Measurements from ENCODE around the gene LDHD. TPM values are rescaled to one million over a fixed set of nuclear protein-coding genes. Genes with fewer than 3 reads are reported as not detected.
A peak's percentile ranks its signal among the peaks of the same experiment; 100 is the strongest.

The LDHD gene
- total and polyA plus RNA-seq, 5 donors from 2014 or later, result 0.10 to 0.32 (median 0.15) TPM; not detected in 2

GRCh38 chr16:75122609-75123008 lies 6.0 kb upstream of the LDHD start:
- no peaks in the 10 kb centered on the region for H3K4me1 Mint-ChIP-seq
- H3K27ac Mint-ChIP-seq, result no peak overlapping the region
- ATAC-seq (ENCODE audit: low read depth in 2 of 2) (no peak), DNase-seq (no peak)
- H3K4me1 ChIP-seq (ENCODE audit: control insufficient read depth, insufficient read depth, low read length, poor library complexity, severe bottlenecking), result no peaks in the 10 kb centered on the region
- no peak overlapping the region for H3K4me3 ChIP-seq (ENCODE audit: low read depth, low read length)
- H3K36me3 ChIP-seq (ENCODE audit: control insufficient read depth, insufficient read depth, low read length), result no peaks in the 10 kb centered on the region
- H3K27me3 Mint-ChIP-seq, result no peaks in the 10 kb centered on the region
- H3K27ac ChIP-seq (ENCODE audit: insufficient read depth, low read length, poor library complexity, severe bottlenecking), result no peak overlapping the region
- peaks cover 8 to 16% of the 10 kb centered on the region in 2 experiments for H3K9me3 ChIP-seq (ENCODE audit: control insufficient read depth in 2 of 2, low read length in 2 of 2)
- H3K27me3 ChIP-seq (ENCODE audit: control insufficient read depth, insufficient read depth, low read length), result no peaks in the 10 kb centered on the region
- H3K36me3 Mint-ChIP-seq, result no peaks in the 10 kb centered on the region
- peaks cover 0 to 20% (median 2%) of the 10 kb centered on the region in 7 donors for H3K9me3 Mint-ChIP-seq
- no peak overlapping the region for H3K4me3 Mint-ChIP-seq

GRCh38 chr16:75121949-75122568 lies 5.5 kb upstream of the LDHD start:
- Histone ChIP-seq H3K4me3 (ENCODE audit: low read depth, low read length) (no peak overlapping the region), H3K9me3 (ENCODE audit: control insufficient read depth in 2 of 2, low read length in 2 of 2) (peaks cover 8 to 16% of the 10 kb centered on the region in 2 experiments), H3K27ac (ENCODE audit: insufficient read depth, low read length, poor library complexity, severe bottlenecking) (no peak overlapping the region), H3K27me3 (ENCODE audit: control insufficient read depth, insufficient read depth, low read length) (no peaks in the 10 kb centered on the region), H3K36me3 (ENCODE audit: control insufficient read depth, insufficient read depth, low read length) (no peaks in the 10 kb centered on the region), H3K4me1 (ENCODE audit: control insufficient read depth, insufficient read depth, low read length, poor library complexity, severe bottlenecking) (no peaks in the 10 kb centered on the region)
- H3K9me3 Mint-ChIP-seq, result peaks cover 0 to 15% (median 2%) of the 10 kb centered on the region in 7 donors
- H3K27me3 Mint-ChIP-seq, result no peaks in the 10 kb centered on the region
- H3K27ac Mint-ChIP-seq, result peak overlapping the region in 1 of 3 donors; percentile 66
- no peak for DNase-seq
- no peaks in the 10 kb centered on the region for H3K4me1 Mint-ChIP-seq
- no peak for ATAC-seq (ENCODE audit: low read depth in 2 of 2)
- H3K36me3 Mint-ChIP-seq, result no peaks in the 10 kb centered on the region
- no peak overlapping the region for H3K4me3 Mint-ChIP-seq

- Mint-ChIP-seq H3K9me3 (peaks cover 0 to 12% (median 0%) of the 10 kb centered on the region in 7 donors), H3K27me3 (no peaks in the 10 kb centered on the region), H3K36me3 (no peaks in the 10 kb centered on the region), H3K4me1 (peaks cover 0 to 2% (median 0%) of the 10 kb centered on the region in 4 donors), H3K4me3 (no peak overlapping the region), H3K27ac (no peak overlapping the region)
- Histone ChIP-seq H3K4me1 (ENCODE audit: control insufficient read depth, insufficient read depth, low read length, poor library complexity, severe bottlenecking) (no peaks in the 10 kb centered on the region), H3K4me3 (ENCODE audit: low read depth, low read length) (no peak overlapping the region), H3K27me3 (ENCODE audit: control insufficient read depth, insufficient read depth, low read length) (no peaks in the 10 kb centered on the region), H3K9me3 (ENCODE audit: control insufficient read depth in 2 of 2, low read length in 2 of 2) (peaks cover 8 to 16% of the 10 kb centered on the region in 2 experiments), H3K27ac (ENCODE audit: insufficient read depth, low read length, poor library complexity, severe bottlenecking) (no peak overlapping the region), H3K36me3 (ENCODE audit: control insufficient read depth, insufficient read depth, low read length) (no peaks in the 10 kb centered on the region)
- ATAC-seq (ENCODE audit: low read depth in 2 of 2) (no peak), DNase-seq (no peak)
These were observed 3.7 kb upstream of the LDHD start for GRCh38 chr16:75120253-75120652.

- H3K4me1 Mint-ChIP-seq, result peaks cover 0 to 2% (median 0%) of the 10 kb centered on the region in 4 donors
These were observed 2.5 kb upstream of the LDHD start for GRCh38 chr16:75118943-75119539.

GRCh38 chr16:75116911-75117245 lies 298 bp upstream of the LDHD start:
- Histone ChIP-seq H3K9me3 (ENCODE audit: control insufficient read depth in 2 of 2, low read length in 2 of 2) (peaks cover 3 to 11% of the 10 kb centered on the region in 2 experiments), H3K27me3 (ENCODE audit: control insufficient read depth, insufficient read depth, low read length) (no peaks in the 10 kb centered on the region), H3K4me1 (ENCODE audit: control insufficient read depth, insufficient read depth, low read length, poor library complexity, severe bottlenecking) (no peaks in the 10 kb centered on the region), H3K4me3 (ENCODE audit: low read depth, low read length) (no peak overlapping the region), H3K27ac (ENCODE audit: insufficient read depth, low read length, poor library complexity, severe bottlenecking) (no peak overlapping the region), H3K36me3 (ENCODE audit: control insufficient read depth, insufficient read depth, low read length) (no peaks in the 10 kb centered on the region)
- no peak overlapping the region for H3K4me3 Mint-ChIP-seq
- peaks cover 0 to 4% (median 0%) of the 10 kb centered on the region in 4 donors for H3K4me1 Mint-ChIP-seq
- peak overlapping the region in 1 of 3 donors; percentile 26 for H3K27ac Mint-ChIP-seq
- no peak for ATAC-seq (ENCODE audit: low read depth in 2 of 2)
- no peaks in the 10 kb centered on the region for H3K27me3 Mint-ChIP-seq
- no peak for DNase-seq
- no peaks in the 10 kb centered on the region for H3K36me3 Mint-ChIP-seq
- H3K9me3 Mint-ChIP-seq, result peaks cover 0 to 6% (median 0%) of the 10 kb centered on the region in 7 donors

More at GRCh38 chr16:75118943-75119539, 2.5 kb upstream of the LDHD start:
- no peak overlapping the region for H3K4me3 Mint-ChIP-seq
- no peak for DNase-seq
- H3K27ac ChIP-seq (ENCODE audit: insufficient read depth, low read length, poor library complexity, severe bottlenecking), result no peak overlapping the region
- no peaks in the 10 kb centered on the region for H3K36me3 Mint-ChIP-seq
- no peak for ATAC-seq (ENCODE audit: low read depth in 2 of 2)
- no peak overlapping the region for H3K4me3 ChIP-seq (ENCODE audit: low read depth, low read length)
- H3K4me1 ChIP-seq (ENCODE audit: control insufficient read depth, insufficient read depth, low read length, poor library complexity, severe bottlenecking), result no peaks in the 10 kb centered on the region
- H3K27me3 ChIP-seq (ENCODE audit: control insufficient read depth, insufficient read depth, low read length), result no peaks in the 10 kb centered on the region
- H3K36me3 ChIP-seq (ENCODE audit: control insufficient read depth, insufficient read depth, low read length), result no peaks in the 10 kb centered on the region
- H3K9me3 ChIP-seq (ENCODE audit: control insufficient read depth in 2 of 2, low read length in 2 of 2), result peaks cover 8 to 16% of the 10 kb centered on the region in 2 experiments
- peak overlapping the region in 1 of 3 donors; percentile 26 for H3K27ac Mint-ChIP-seq
- H3K27me3 Mint-ChIP-seq, result no peaks in the 10 kb centered on the region
- peaks cover 0 to 11% (median 0%) of the 10 kb centered on the region in 7 donors for H3K9me3 Mint-ChIP-seq

GRCh38 chr16:75114946-75115825 lies 1.4 kb downstream of the LDHD start:
- Histone ChIP-seq H3K27ac (ENCODE audit: insufficient read depth, low read length, poor library complexity, severe bottlenecking) (no peak overlapping the region), H3K27me3 (ENCODE audit: control insufficient read depth, insufficient read depth, low read length) (no peaks in the 10 kb centered on the region), H3K4me3 (ENCODE audit: low read depth, low read length) (no peak overlapping the region), H3K36me3 (ENCODE audit: control insufficient read depth, insufficient read depth, low read length) (no peaks in the 10 kb centered on the region), H3K9me3 (ENCODE audit: control insufficient read depth in 2 of 2, low read length in 2 of 2) (no peaks in the 10 kb centered on the region), H3K4me1 (ENCODE audit: control insufficient read depth, insufficient read depth, low read length, poor library complexity, severe bottlenecking) (peaks cover 16% of the 10 kb centered on the region)
- H3K4me3 Mint-ChIP-seq, result no peak overlapping the region
- H3K4me1 Mint-ChIP-seq, result peaks cover 8 to 18% (median 12%) of the 10 kb centered on the region in 4 donors
- H3K36me3 Mint-ChIP-seq, result no peaks in the 10 kb centered on the region
- no peak overlapping the region for H3K27ac Mint-ChIP-seq
- ATAC-seq (ENCODE audit: low read depth in 2 of 2), result no peak
- no peak for DNase-seq
- peaks cover 0 to 1% (median 0%) of the 10 kb centered on the region in 7 donors for H3K9me3 Mint-ChIP-seq
- no peaks in the 10 kb centered on the region for H3K27me3 Mint-ChIP-seq

GRCh38 chr16:75114179-75114945 lies 2.2 kb downstream of the LDHD start:
- DNase-seq (no peak), ATAC-seq (ENCODE audit: low read depth in 2 of 2) (no peak)
- H3K4me1 Mint-ChIP-seq, result peaks cover 11 to 26% (median 18%) of the 10 kb centered on the region in 4 donors
- H3K27me3 Mint-ChIP-seq, result no peaks in the 10 kb centered on the region
- Histone ChIP-seq H3K9me3 (ENCODE audit: control insufficient read depth in 2 of 2, low read length in 2 of 2) (no peaks in the 10 kb centered on the region), H3K4me1 (ENCODE audit: control insufficient read depth, insufficient read depth, low read length, poor library complexity, severe bottlenecking) (peaks cover 24% of the 10 kb centered on the region), H3K36me3 (ENCODE audit: control insufficient read depth, insufficient read depth, low read length) (no peaks in the 10 kb centered on the region), H3K27ac (ENCODE audit: insufficient read depth, low read length, poor library complexity, severe bottlenecking) (no peak overlapping the region), H3K4me3 (ENCODE audit: low read depth, low read length) (no peak overlapping the region), H3K27me3 (ENCODE audit: control insufficient read depth, insufficient read depth, low read length) (no peaks in the 10 kb centered on the region)
- peaks cover 0 to 1% (median 0%) of the 10 kb centered on the region in 7 donors for H3K9me3 Mint-ChIP-seq
- no peaks in the 10 kb centered on the region for H3K36me3 Mint-ChIP-seq
- no peak overlapping the region for H3K27ac Mint-ChIP-seq
- no peak overlapping the region for H3K4me3 Mint-ChIP-seq
